GM19238 (cell line): ENCODE measurements around the gene PTGR3.

Experiments
- DNase-seq: peaks from one replicate; pipeline ENCODE4 v3.0.0; 2011; ENCODE audit warnings: low spot score; ENCODE audit not compliant: insufficient read length

The PTGR3 gene

GRCh38 chr18:75209129-75209950 lies at the start of gene PTGR3:
Gene PTGR3, minus strand, starts transcription at chr18:75209139. Its CDS starts 81 bp downstream, at chr18:75209058.
- peak; percentile 84 for DNase-seq

- DNase-seq, result no peak
Measured at GRCh38 chr18:75257605-75258004, 48.7 kb upstream of the PTGR3 start.

GRCh38 chr18:75256376-75256775 lies 47.4 kb upstream of the PTGR3 start:
- DNase-seq, result no peak

GRCh38 chr18:75255094-75255493 lies 46.2 kb upstream of the PTGR3 start:
- no peak for DNase-seq

GRCh38 chr18:75253784-75254183 lies 44.8 kb upstream of the PTGR3 start:
- no peak for DNase-seq

GRCh38 chr18:75253043-75253442 lies 44.1 kb upstream of the PTGR3 start:
- no peak for DNase-seq

GRCh38 chr18:75252136-75252535 lies 43.2 kb upstream of the PTGR3 start:
- DNase-seq, result no peak

GRCh38 chr18:75251466-75251865 lies 42.5 kb upstream of the PTGR3 start:
- no peak for DNase-seq

- DNase-seq, result no peak
Measured at GRCh38 chr18:75250471-75250821, 41.5 kb upstream of the PTGR3 start.

- no peak for DNase-seq
Measured at GRCh38 chr18:75249672-75250470, 40.9 kb upstream of the PTGR3 start.

GRCh38 chr18:75249175-75249518 lies 40.2 kb upstream of the PTGR3 start:
- DNase-seq, result no peak

- no peak for DNase-seq
Measured at GRCh38 chr18:75248426-75249174, 39.7 kb upstream of the PTGR3 start.

- no peak for DNase-seq
Measured at GRCh38 chr18:75247611-75248421, 38.9 kb upstream of the PTGR3 start.

GRCh38 chr18:75246721-75247610 lies 38.0 kb upstream of the PTGR3 start:
- no peak for DNase-seq

GRCh38 chr18:75244351-75245313 lies 35.7 kb upstream of the PTGR3 start:
- DNase-seq, result no peak

GRCh38 chr18:75241705-75242104 lies 32.8 kb upstream of the PTGR3 start:
- no peak for DNase-seq

- DNase-seq, result no peak
Measured at GRCh38 chr18:75240433-75240832, 31.5 kb upstream of the PTGR3 start.

- DNase-seq, result no peak
Measured at GRCh38 chr18:75238786-75239185, 29.8 kb upstream of the PTGR3 start.

- DNase-seq, result no peak
Measured at GRCh38 chr18:75238100-75238499, 29.2 kb upstream of the PTGR3 start.
